Bronchial epithelial cell (primary cell): Measurements from ENCODE around the gene TLL2. TPM values are rescaled to one million over a fixed set of nuclear protein-coding genes. Genes with fewer than 3 reads are reported as not detected.

Source experiments
- DNase-seq: peaks from one replicate; pipeline ENCODE4 v3.0.0-alpha.2; 2010; ENCODE audit warnings: low read depth
- FAIRE-seq: peaks from 2 replicates; lab custom pipeline; 2011; peaks lifted over from hg19 to GRCh38; lab: Jason Lieb, UNC
- H3K27me3 ChIP-seq: 2 replicates; pipeline ENCODE4 v1.5.1; 2011; ENCODE audit warnings: low read length; ENCODE audit not compliant: control insufficient read depth, insufficient read depth
- H3K36me3 ChIP-seq: 2 replicates; pipeline ENCODE4 v1.5.1; 2011; ENCODE audit warnings: low read length; ENCODE audit not compliant: control insufficient read depth, insufficient read depth
- H3K4me3 ChIP-seq: 2 replicates; pipeline ENCODE4 v1.5.1; 2011; ENCODE audit warnings: mild to moderate bottlenecking, low read depth, low read length, control low read depth
- CTCF ChIP-seq: IDR thresholded peaks from 2 replicates; pipeline ENCODE4 v1.5.1; 2011; ENCODE audit warnings: mild to moderate bottlenecking, moderate library complexity, low read length, control low read depth, inconsistent platforms; ENCODE audit not compliant: insufficient read depth, severe bottlenecking
- total RNA-seq: library from RNA; depleted of rRNA; stranded (reverse); fragments of >200 nt; gene quantifications from 2 replicates; pipeline ENCODE4 v1.2.1, GENCODE V29; 2014

Gene TLL2
- total RNA-seq, 1 donor from 2014 or later, result 0.26 TPM

- TF ChIP-seq CTCF, result no peak
These were observed 98.4 kb downstream of the TLL2 start for GRCh38 chr10:96415150-96415890.

GRCh38 chr10:96414303-96414702 is 99.4 kb downstream of the TLL2 start:
- TF ChIP-seq CTCF, result no peak
- H3K27me3 ChIP-seq, result peaks cover 3% of the 10 kb centered on the region
- FAIRE-seq (no peak), DNase-seq (no peak)
- no peak overlapping the region for H3K4me3 ChIP-seq
- no peaks in the 10 kb centered on the region for H3K36me3 ChIP-seq

More at GRCh38 chr10:96415150-96415890, 98.4 kb downstream of the TLL2 start:
- no peak for DNase-seq
- no peaks in the 10 kb centered on the region for H3K36me3 ChIP-seq
- H3K4me3 ChIP-seq, result no peak overlapping the region
- FAIRE-seq, result no peak
- H3K27me3 ChIP-seq, result peaks cover 3% of the 10 kb centered on the region

GRCh38 chr10:96413151-96413787 is 100.5 kb downstream of the TLL2 start:
- peak; percentile 2 for TF ChIP-seq CTCF
- FAIRE-seq, result peak; percentile 73
- peaks cover 3% of the 10 kb centered on the region for H3K27me3 ChIP-seq
- H3K4me3 ChIP-seq, result no peak overlapping the region
- no peaks in the 10 kb centered on the region for H3K36me3 ChIP-seq
- DNase-seq, result no peak

GRCh38 chr10:96411716-96412320 is 101.9 kb downstream of the TLL2 start:
- H3K36me3 ChIP-seq, result no peaks in the 10 kb centered on the region
- H3K4me3 ChIP-seq, result no peak overlapping the region
- FAIRE-seq (peak; percentile 13), DNase-seq (peak; percentile 15)
- TF ChIP-seq CTCF, result no peak
- no peaks in the 10 kb centered on the region for H3K27me3 ChIP-seq

GRCh38 chr10:96410296-96410695 is 103.4 kb downstream of the TLL2 start:
- Histone ChIP-seq H3K36me3 (no peaks in the 10 kb centered on the region), H3K4me3 (no peak overlapping the region), H3K27me3 (no peaks in the 10 kb centered on the region)
- no peak for TF ChIP-seq CTCF
- no peak for FAIRE-seq
- DNase-seq, result no peak
